ENCODE data around the gene IRX1.

IRX1 gene

DNA sequence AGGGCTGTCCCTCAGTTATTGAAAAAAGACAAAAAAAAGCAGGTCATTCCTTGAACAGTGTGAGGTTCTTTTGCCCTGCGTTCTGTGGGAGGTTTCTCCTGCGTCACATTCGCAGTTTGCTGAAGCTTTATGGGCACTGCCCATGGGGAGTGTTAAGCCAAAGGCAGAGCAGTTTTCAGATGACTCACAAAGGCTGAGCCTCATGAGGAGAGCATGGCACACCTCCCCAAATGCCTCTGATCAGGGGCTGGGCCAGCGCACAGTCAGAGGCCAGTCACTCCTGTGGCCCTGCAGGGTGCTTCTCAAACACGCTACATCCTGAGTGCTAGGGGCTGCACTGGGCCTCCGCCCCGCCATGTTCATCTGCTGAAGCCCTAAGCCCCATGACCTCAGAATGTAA is 38.4 kb downstream of the IRX1 start:
- TF ChIP-seq POLR2AphosphoS5 (IDR thresholded peaks at IDR 0.05; ENCODE audit: low read depth) (no peak), SPI1 (IDR thresholded peaks at IDR 0.05; ENCODE audit: borderline replicate concordance, low read depth) (no peak), GABPA (IDR thresholded peaks at IDR 0.05; ENCODE audit: low read depth) (no peak)
- TF ChIP-seq, protein P1, sequence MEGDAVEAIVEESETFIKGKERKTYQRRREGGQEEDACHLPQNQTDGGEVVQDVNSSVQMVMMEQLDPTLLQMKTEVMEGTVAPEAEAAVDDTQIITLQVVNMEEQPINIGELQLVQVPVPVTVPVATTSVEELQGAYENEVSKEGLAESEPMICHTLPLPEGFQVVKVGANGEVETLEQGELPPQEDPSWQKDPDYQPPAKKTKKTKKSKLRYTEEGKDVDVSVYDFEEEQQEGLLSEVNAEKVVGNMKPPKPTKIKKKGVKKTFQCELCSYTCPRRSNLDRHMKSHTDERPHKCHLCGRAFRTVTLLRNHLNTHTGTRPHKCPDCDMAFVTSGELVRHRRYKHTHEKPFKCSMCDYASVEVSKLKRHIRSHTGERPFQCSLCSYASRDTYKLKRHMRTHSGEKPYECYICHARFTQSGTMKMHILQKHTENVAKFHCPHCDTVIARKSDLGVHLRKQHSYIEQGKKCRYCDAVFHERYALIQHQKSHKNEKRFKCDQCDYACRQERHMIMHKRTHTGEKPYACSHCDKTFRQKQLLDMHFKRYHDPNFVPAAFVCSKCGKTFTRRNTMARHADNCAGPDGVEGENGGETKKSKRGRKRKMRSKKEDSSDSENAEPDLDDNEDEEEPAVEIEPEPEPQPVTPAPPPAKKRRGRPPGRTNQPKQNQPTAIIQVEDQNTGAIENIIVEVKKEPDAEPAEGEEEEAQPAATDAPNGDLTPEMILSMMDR (IDR thresholded peaks at IDR 0.05; ENCODE audit: insufficient read depth, low read length): no peak
- TF ChIP-seq, protein P2, sequence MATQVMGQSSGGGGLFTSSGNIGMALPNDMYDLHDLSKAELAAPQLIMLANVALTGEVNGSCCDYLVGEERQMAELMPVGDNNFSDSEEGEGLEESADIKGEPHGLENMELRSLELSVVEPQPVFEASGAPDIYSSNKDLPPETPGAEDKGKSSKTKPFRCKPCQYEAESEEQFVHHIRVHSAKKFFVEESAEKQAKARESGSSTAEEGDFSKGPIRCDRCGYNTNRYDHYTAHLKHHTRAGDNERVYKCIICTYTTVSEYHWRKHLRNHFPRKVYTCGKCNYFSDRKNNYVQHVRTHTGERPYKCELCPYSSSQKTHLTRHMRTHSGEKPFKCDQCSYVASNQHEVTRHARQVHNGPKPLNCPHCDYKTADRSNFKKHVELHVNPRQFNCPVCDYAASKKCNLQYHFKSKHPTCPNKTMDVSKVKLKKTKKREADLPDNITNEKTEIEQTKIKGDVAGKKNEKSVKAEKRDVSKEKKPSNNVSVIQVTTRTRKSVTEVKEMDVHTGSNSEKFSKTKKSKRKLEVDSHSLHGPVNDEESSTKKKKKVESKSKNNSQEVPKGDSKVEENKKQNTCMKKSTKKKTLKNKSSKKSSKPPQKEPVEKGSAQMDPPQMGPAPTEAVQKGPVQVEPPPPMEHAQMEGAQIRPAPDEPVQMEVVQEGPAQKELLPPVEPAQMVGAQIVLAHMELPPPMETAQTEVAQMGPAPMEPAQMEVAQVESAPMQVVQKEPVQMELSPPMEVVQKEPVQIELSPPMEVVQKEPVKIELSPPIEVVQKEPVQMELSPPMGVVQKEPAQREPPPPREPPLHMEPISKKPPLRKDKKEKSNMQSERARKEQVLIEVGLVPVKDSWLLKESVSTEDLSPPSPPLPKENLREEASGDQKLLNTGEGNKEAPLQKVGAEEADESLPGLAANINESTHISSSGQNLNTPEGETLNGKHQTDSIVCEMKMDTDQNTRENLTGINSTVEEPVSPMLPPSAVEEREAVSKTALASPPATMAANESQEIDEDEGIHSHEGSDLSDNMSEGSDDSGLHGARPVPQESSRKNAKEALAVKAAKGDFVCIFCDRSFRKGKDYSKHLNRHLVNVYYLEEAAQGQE (IDR thresholded peaks at IDR 0.05; ENCODE audit: insufficient replicate concordance, low read depth): no peak
- DNase-seq (ENCODE audit: low read depth in 1 of 2, low spot score in 1 of 2): no peak
- Histone ChIP-seq H3K27me3 (ENCODE audit: insufficient read depth, poor library complexity, severe bottlenecking) (no peaks in the 10 kb centered on the region), H3K27ac (replicated peaks) (no peak overlapping the region), H3K4me3 (replicated peaks; ENCODE audit: insufficient read depth, low read length) (no peak overlapping the region)

DNA sequence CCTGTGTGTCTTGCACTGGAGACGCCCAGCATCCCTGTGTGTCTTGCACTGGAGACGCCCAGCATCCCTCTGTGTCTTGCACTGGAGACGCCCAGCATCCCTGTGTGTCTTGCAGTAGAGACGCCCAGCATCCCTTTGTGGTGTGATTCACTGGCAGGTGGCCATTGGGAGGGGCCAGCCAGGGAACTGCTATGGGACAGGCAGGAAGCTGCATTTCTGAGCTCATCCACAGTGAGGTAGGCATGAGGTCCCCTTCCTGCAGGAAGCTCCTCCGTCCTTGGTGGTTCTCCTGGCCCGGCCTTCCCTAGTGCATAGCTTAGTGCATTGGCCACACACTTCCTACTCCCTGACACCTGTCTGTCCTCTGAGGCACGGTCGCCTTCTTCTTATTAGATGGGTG is 43.5 kb downstream of the IRX1 start:
- Histone ChIP-seq H3K27ac (replicated peaks) (no peak overlapping the region), H3K27me3 (ENCODE audit: insufficient read depth, poor library complexity, severe bottlenecking) (no peaks in the 10 kb centered on the region), H3K4me3 (replicated peaks; ENCODE audit: insufficient read depth, low read length) (no peak overlapping the region)
- TF ChIP-seq GABPA (IDR thresholded peaks at IDR 0.05; ENCODE audit: low read depth): no peak
- DNase-seq (ENCODE audit: low read depth in 1 of 2, low spot score in 1 of 2): no peak

DNA sequence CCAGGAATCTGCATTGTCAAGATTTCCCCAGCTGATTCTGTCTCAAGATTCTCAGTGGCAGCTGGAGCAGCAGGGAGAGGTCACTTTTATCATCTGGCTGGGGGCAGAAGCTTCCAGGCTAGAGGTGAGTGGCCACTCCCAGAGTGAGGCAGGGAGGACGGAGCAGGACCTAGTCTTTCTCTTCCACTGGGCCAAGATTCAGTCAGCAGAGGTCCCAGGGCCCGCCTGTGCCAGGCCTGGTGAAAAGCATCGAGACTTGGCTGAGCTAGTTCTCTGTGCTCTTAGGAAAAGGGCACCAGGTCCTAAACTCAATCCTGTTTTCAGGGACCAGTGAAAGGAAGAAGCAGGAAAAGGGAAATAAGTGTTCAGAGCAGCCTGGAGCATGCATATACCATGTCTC is 46.6 kb downstream of the IRX1 start:
- no peak for DNase-seq (ENCODE audit: low read depth in 1 of 2, low spot score in 1 of 2)
- Histone ChIP-seq H3K4me3 (replicated peaks; ENCODE audit: insufficient read depth, low read length) (no peak overlapping the region), H3K27me3 (ENCODE audit: insufficient read depth, poor library complexity, severe bottlenecking) (no peaks in the 10 kb centered on the region), H3K27ac (replicated peaks) (no peak overlapping the region)
- TF ChIP-seq GABPA (IDR thresholded peaks at IDR 0.05; ENCODE audit: low read depth): no peak
- TF ChIP-seq, protein P2 (IDR thresholded peaks at IDR 0.05; ENCODE audit: insufficient replicate concordance, low read depth): no peak
- TF ChIP-seq POLR2AphosphoS5 (IDR thresholded peaks at IDR 0.05; ENCODE audit: low read depth): no peak
- TF ChIP-seq, protein P1 (IDR thresholded peaks at IDR 0.05; ENCODE audit: insufficient read depth, low read length): no peak
- TF ChIP-seq SPI1 (IDR thresholded peaks at IDR 0.05; ENCODE audit: borderline replicate concordance, low read depth): no peak

DNA sequence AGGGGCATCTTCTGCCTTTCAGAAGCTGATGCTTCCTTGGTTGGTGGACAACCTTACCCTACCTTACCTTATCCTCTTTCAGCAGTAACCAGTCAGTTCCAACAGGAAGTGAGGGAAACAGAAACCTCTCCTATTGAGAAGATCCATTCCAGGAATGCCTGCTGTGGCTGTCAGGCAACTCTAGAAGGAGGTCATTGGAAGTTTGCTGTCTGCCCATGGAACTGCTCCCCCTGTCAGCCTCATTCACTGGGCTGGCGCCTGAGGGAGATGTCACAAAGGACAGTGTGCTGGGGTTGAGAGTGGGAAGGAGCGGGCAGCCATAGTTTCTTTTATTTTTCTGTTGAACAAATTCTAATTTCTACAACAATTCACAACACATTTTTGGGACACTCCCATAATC is 54.7 kb downstream of the IRX1 start:
- no peak for DNase-seq (ENCODE audit: low read depth in 1 of 2, low spot score in 1 of 2)
- Histone ChIP-seq H3K27me3 (ENCODE audit: insufficient read depth, poor library complexity, severe bottlenecking) (no peaks in the 10 kb centered on the region), H3K4me3 (replicated peaks; ENCODE audit: insufficient read depth, low read length) (no peak overlapping the region), H3K27ac (replicated peaks) (no peak overlapping the region)
- TF ChIP-seq SPI1 (IDR thresholded peaks at IDR 0.05; ENCODE audit: borderline replicate concordance, low read depth) (no peak), POLR2AphosphoS5 (IDR thresholded peaks at IDR 0.05; ENCODE audit: low read depth) (no peak), GABPA (IDR thresholded peaks at IDR 0.05; ENCODE audit: low read depth) (no peak)
- TF ChIP-seq, protein P1 (IDR thresholded peaks at IDR 0.05; ENCODE audit: insufficient read depth, low read length): no peak
- TF ChIP-seq, protein P2 (IDR thresholded peaks at IDR 0.05; ENCODE audit: insufficient replicate concordance, low read depth): no peak
